Peyer's patch (tissue), 4 donors: ENCODE results near the gene TMEM63B. TPM values are rescaled to one million over a fixed set of nuclear protein-coding genes. Genes with fewer than 3 reads are reported as not detected.
A peak's percentile ranks its signal among the peaks of the same experiment; 100 is the strongest.

ENCODE experiments used
- DNase-seq, 3 donors: peaks; one replicate each; pipeline ENCODE4 v3.0.0-alpha.2; 2017 to 2019
- H3K27ac ChIP-seq, 4 donors: fragments of 200-600 bp; sonication (generic); one replicate each; pipeline ENCODE4 v1.5.1; 2016 to 2019
- H3K27me3 ChIP-seq, 2 donors: fragments of 200-600 bp; sonication (generic); one replicate each; pipeline ENCODE4 v1.5.1; 2019
- H3K36me3 ChIP-seq, 3 donors: fragments of 200-600 bp; sonication (generic); one replicate each; pipeline ENCODE4 v1.5.1; 2016 to 2019
- H3K4me1 ChIP-seq, 4 donors: fragments of 200-600 bp; sonication (generic); one replicate each; pipeline ENCODE4 v1.5.1; 2016 to 2019
- H3K4me3 ChIP-seq, 4 donors: fragments of 200-600 bp; sonication (generic); 1 replicate in 3 of 4; 2 replicates in 1 of 4; pipeline ENCODE4 v1.5.1; 2016 to 2019; ENCODE audit warnings: mild to moderate bottlenecking in 1 of 4
- H3K9me3 ChIP-seq, 4 donors: fragments of 200-600 bp; sonication (generic); one replicate each; pipeline ENCODE4 v1.5.1; 2016 to 2019; ENCODE audit warnings: mild to moderate bottlenecking in 1 of 4
- POLR2A ChIP-seq, 2 donors: fragments of 450-650 bp; IDR thresholded peaks; one replicate each; pipeline ENCODE4 v1.5.1; 2017; ENCODE audit warnings: antibody characterized with exemption in 2 of 2, mild to moderate bottlenecking in 2 of 2, moderate library complexity in 2 of 2
- total RNA-seq, 4 donors: library from RNA; depleted of rRNA; stranded (reverse); fragments of >200 nt; gene quantifications; one replicate each; pipeline ENCODE4 v1.1.0, GENCODE V29; 2016
- TF ChIP-seq, protein P1 (sequence below), 6 experiments: fragments of 450-650 bp in 4 of 6; fragments of 200-600 bp in 2 of 6; sonication (generic) in 1 of 6; IDR thresholded peaks; one replicate each; pipeline ENCODE4 v1.5.1; 2017 to 2019; ENCODE audit warnings: antibody characterized with exemption in 6 of 6, mild to moderate bottlenecking in 3 of 6, moderate library complexity in 1 of 6

Gene TMEM63B
- total RNA-seq, 4 donors from 2014 or later, result 56.9 to 92.1 (median 81.9) TPM

DNA sequence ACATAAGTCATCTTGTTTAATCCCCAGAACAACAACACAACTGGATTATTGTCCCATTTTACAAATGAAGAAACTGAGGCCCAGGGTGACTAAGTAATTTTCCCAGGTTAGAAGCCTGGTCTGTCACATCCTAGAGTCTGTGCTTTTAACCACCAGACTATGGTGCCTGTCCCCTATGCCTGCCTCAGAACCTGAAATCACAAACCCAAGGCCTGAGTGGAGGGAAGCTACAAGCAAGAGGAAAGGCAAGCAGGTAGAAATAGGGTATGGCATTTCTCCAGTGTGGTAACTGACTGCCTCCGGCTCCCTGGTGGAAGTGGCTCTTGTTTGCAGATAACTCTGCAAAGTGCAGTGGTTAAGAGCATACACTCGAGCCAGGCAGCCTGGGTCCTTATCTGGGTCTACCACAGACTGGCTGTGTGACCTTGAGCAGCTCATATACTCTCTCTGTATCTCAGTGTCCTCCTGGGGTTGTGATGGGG, 2.5 kb downstream of the TMEM63B start:
- peaks cover 0 to 7% (median 0%) of the 10 kb centered on the region in 3 donors for H3K36me3 ChIP-seq
- H3K27ac ChIP-seq, result no peak overlapping the region
- no peak overlapping the region for H3K4me3 ChIP-seq
- no peak for DNase-seq
- H3K27me3 ChIP-seq, result no peaks in the 10 kb centered on the region
- H3K4me1 ChIP-seq, result peaks cover 5 to 47% (median 11%) of the 10 kb centered on the region in 4 donors
- H3K9me3 ChIP-seq, result no peaks in the 10 kb centered on the region
- TF ChIP-seq, protein P1, sequence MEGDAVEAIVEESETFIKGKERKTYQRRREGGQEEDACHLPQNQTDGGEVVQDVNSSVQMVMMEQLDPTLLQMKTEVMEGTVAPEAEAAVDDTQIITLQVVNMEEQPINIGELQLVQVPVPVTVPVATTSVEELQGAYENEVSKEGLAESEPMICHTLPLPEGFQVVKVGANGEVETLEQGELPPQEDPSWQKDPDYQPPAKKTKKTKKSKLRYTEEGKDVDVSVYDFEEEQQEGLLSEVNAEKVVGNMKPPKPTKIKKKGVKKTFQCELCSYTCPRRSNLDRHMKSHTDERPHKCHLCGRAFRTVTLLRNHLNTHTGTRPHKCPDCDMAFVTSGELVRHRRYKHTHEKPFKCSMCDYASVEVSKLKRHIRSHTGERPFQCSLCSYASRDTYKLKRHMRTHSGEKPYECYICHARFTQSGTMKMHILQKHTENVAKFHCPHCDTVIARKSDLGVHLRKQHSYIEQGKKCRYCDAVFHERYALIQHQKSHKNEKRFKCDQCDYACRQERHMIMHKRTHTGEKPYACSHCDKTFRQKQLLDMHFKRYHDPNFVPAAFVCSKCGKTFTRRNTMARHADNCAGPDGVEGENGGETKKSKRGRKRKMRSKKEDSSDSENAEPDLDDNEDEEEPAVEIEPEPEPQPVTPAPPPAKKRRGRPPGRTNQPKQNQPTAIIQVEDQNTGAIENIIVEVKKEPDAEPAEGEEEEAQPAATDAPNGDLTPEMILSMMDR (IDR thresholded peaks at IDR 0.05), result no peak
- TF ChIP-seq POLR2A (IDR thresholded peaks at IDR 0.05), result no peak

- DNase-seq, result no peak
- peak overlapping the region in 2 of 4 donors; percentile 10 to 57 for H3K27ac ChIP-seq
- no peaks in the 10 kb centered on the region for H3K27me3 ChIP-seq
- no peak for TF ChIP-seq POLR2A (IDR thresholded peaks at IDR 0.05)
- TF ChIP-seq, protein P1 (IDR thresholded peaks at IDR 0.05), result no peak
- H3K36me3 ChIP-seq, result peaks cover 0 to 27% (median 0%) of the 10 kb centered on the region in 3 donors
- H3K4me1 ChIP-seq, result peaks cover 5 to 31% (median 7%) of the 10 kb centered on the region in 4 donors
- no peaks in the 10 kb centered on the region for H3K9me3 ChIP-seq
- H3K4me3 ChIP-seq, result no peak overlapping the region
Observed at GRCh38 chr6:44131892-44132291, 4.5 kb downstream of the TMEM63B start.

GRCh38 chr6:44132476-44132875, 5.1 kb downstream of the TMEM63B start:
- H3K36me3 ChIP-seq, result peaks cover 0 to 33% (median 0%) of the 10 kb centered on the region in 3 donors
- H3K9me3 ChIP-seq, result no peaks in the 10 kb centered on the region
- no peaks in the 10 kb centered on the region for H3K27me3 ChIP-seq
- peak in 1 of 3 donors; percentile 61 for DNase-seq
- H3K27ac ChIP-seq, result peak overlapping the region in 3 of 4 donors; percentile 10 to 57 (median 50)
- TF ChIP-seq, protein P1 (IDR thresholded peaks at IDR 0.05), result no peak
- no peak for TF ChIP-seq POLR2A (IDR thresholded peaks at IDR 0.05)
- no peak overlapping the region for H3K4me3 ChIP-seq
- peaks cover 5 to 31% (median 7%) of the 10 kb centered on the region in 4 donors for H3K4me1 ChIP-seq

GRCh38 chr6:44133003-44133931, 5.9 kb downstream of the TMEM63B start:
- Histone ChIP-seq H3K36me3 (peaks cover 0 to 41% (median 0%) of the 10 kb centered on the region in 3 donors), H3K4me3 (no peak overlapping the region), H3K9me3 (no peaks in the 10 kb centered on the region), H3K27ac (peak overlapping the region in 2 of 4 donors; percentile 2 to 50), H3K27me3 (no peaks in the 10 kb centered on the region), H3K4me1 (peaks cover 4 to 29% (median 6%) of the 10 kb centered on the region in 4 donors)
- DNase-seq, result peak in 2 of 3 donors; percentile 55 to 62
- no peak for TF ChIP-seq POLR2A (IDR thresholded peaks at IDR 0.05)
- TF ChIP-seq, protein P1 (IDR thresholded peaks at IDR 0.05), result no peak

DNA sequence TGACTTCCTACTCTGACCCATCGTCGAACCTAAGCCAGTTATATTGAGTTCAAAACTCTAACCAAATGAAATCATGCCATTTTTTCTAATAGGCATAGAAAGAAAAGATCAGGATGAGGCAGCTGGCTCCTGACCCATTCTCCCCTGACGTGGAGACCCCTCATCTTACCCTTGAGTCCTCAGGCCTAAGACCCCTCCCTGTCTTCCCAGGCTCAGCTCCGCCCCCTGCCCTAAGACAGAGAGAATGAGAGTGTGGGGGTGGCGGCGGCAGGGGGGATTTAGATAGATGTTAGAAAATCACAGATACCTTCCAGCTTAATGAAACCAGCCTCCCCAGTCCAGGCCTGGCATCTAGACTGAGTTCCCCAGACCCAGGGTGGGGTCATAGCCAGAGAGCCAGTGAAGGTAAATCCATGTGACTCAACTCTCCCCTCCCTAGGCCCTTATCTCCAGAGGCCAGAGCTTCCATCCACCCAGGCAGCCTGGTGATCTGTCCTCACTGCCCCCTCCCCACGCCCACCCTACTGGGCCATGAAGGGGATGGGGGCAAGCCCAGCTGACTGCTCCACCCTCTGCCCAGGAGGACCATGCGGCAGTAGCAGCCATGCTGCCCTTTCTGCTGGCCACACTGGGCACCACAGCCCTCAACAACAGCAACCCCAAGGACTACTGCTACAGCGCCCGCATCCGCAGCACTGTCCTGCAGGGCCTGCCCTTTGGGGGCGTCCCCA, 6.8 kb downstream of the TMEM63B start:
- Histone ChIP-seq H3K27ac (peak overlapping the region in 1 of 4 donors; percentile 2), H3K9me3 (no peaks in the 10 kb centered on the region), H3K27me3 (no peaks in the 10 kb centered on the region), H3K4me3 (no peak overlapping the region), H3K36me3 (peaks cover 0 to 48% (median 0%) of the 10 kb centered on the region in 3 donors), H3K4me1 (peaks cover 0 to 24% (median 2%) of the 10 kb centered on the region in 4 donors)
- TF ChIP-seq, protein P1 (IDR thresholded peaks at IDR 0.05), result no peak
- no peak for TF ChIP-seq POLR2A (IDR thresholded peaks at IDR 0.05)
- no peak for DNase-seq
